A549 (cell line): ENCODE data around the gene CHURC1. TPM values are rescaled to one million over a fixed set of nuclear protein-coding genes. Genes with fewer than 3 reads are reported as not detected.

ENCODE experiments used
- ATAC-seq, 2 experiments: fragments of 200-7000 bp in 1 of 2; fragments of >200 bp in 1 of 2; cut with Nextera tagmentation in 1 of 2; cut with Tn5 transposase in 1 of 2; 3 replicates each; pipeline versions ENCODE4 v1.8.0 to v1.9.1; 2018 to 2020; ENCODE audit warnings: mild to moderate bottlenecking in 1 of 2, moderate library complexity in 1 of 2
- CTCF ChIA-PET: fragments of 300-600 bp; sonication (Branson Sonifier 250); formaldehyde crosslinking; extraction: SDS; loops from one replicate; lab custom pipeline; 2021; ENCODE audit warnings: antibody characterized with exemption, inconsistent platforms; lab: Yijun Ruan, JAX
- POLR2A ChIA-PET: fragments of 350-600 bp; formaldehyde crosslinking; extraction: SDS; loops from one replicate; lab custom pipeline; 2021; ENCODE audit warnings: antibody characterized with exemption, inconsistent platforms; lab: Yijun Ruan, JAX
- DNase-seq, 2 experiments: peaks; one replicate each; pipeline versions ENCODE4 v3.0.0 to v3.0.0-alpha.2; 2011 to 2016; ENCODE audit warnings: low read depth in 1 of 2, low spot score in 1 of 2
- FAIRE-seq: peaks from 2 replicates; lab custom pipeline; 2011; peaks lifted over from hg19 to GRCh38; lab: Jason Lieb, UNC
- H3K27ac ChIP-seq, 2 experiments: fragments of >200 bp; sonication (Bioruptor Twin); formaldehyde crosslinking; 3 replicates each; pipeline ENCODE4 v1.5.1; 2016 to 2017
- H3K4me1 ChIP-seq: fragments of >200 bp; sonication (Bioruptor Twin); formaldehyde crosslinking; 3 replicates; pipeline ENCODE4 v1.6.1; 2016
- H3K4me2 ChIP-seq: fragments of >200 bp; sonication (Bioruptor Twin); formaldehyde crosslinking; 3 replicates; pipeline ENCODE4 v1.6.1; 2016
- H3K4me3 ChIP-seq: fragments of >200 bp; sonication (Bioruptor Twin); formaldehyde crosslinking; 3 replicates; pipeline ENCODE4 v1.5.1; 2016
- H3K9me3 ChIP-seq: fragments of >200 bp; sonication (Bioruptor Twin); formaldehyde crosslinking; 3 replicates; pipeline ENCODE4 v1.6.1; 2016
- ATOH8 ChIP-seq: fragments of 250-450 bp; sonication (Bioruptor Pico); IDR thresholded peaks from 2 replicates; pipeline ENCODE4 v1.5.0; 2020; ENCODE audit warnings: low read depth, mild to moderate bottlenecking, moderate library complexity
- CBX8 ChIP-seq: fragments of 200-600 bp; sonication (generic); IDR thresholded peaks from 2 replicates; pipeline ENCODE4 v1.6.1; 2016
- EHF ChIP-seq: fragments of 250-450 bp; sonication (Bioruptor Pico); IDR thresholded peaks from 2 replicates; pipeline ENCODE4 v1.5.0; 2020; ENCODE audit warnings: mild to moderate bottlenecking
- EP300 ChIP-seq, 2 experiments: fragments of >200 bp; sonication (Bioruptor Twin); formaldehyde crosslinking; IDR thresholded peaks; 2 replicates in 1 of 2; 3 replicates in 1 of 2; pipeline ENCODE4 v1.6.1; 2016 to 2017
- HDAC2 ChIP-seq: fragments of 200-600 bp; sonication (generic); IDR thresholded peaks from 2 replicates; pipeline ENCODE4 v1.6.1; 2016
- JUN ChIP-seq, 2 experiments: fragments of >200 bp; sonication (Bioruptor Twin); formaldehyde crosslinking; IDR thresholded peaks; 2 replicates in 1 of 2; 3 replicates in 1 of 2; pipeline ENCODE4 v1.6.1; 2016 to 2017
- KDM5A ChIP-seq: fragments of 200-600 bp; sonication (generic); IDR thresholded peaks from 2 replicates; pipeline ENCODE4 v1.6.1; 2016; ENCODE audit warnings: antibody characterized with exemption, mild to moderate bottlenecking
- MAZ ChIP-seq: fragments of 150-350 bp; IDR thresholded peaks from 2 replicates; pipeline ENCODE4 v1.6.1; 2014; ENCODE audit warnings: antibody characterized with exemption, low read depth, low read length, borderline replicate concordance
- MYC ChIP-seq: IDR thresholded peaks from 2 replicates; pipeline ENCODE4 v1.6.1; 2012; ENCODE audit warnings: mild to moderate bottlenecking, inconsistent platforms, low read length, improper control_type of control experiment, borderline replicate concordance
- NFE2L2 ChIP-seq: fragments of 150-350 bp; conservative IDR thresholded peaks from 2 replicates; pipeline ENCODE4 v1.6.1; 2014; ENCODE audit warnings: low read length
- NPAS2 ChIP-seq: fragments of 250-450 bp; sonication (Bioruptor Pico); IDR thresholded peaks from 2 replicates; pipeline ENCODE4 v1.8.0; 2022; ENCODE audit warnings: mild to moderate bottlenecking, moderate library complexity, borderline replicate concordance
- POLR2AphosphoS2 ChIP-seq: conservative IDR thresholded peaks from 2 replicates; pipeline ENCODE4 v1.6.1; 2012; ENCODE audit warnings: low read length, improper control_type of control experiment, inconsistent platforms
- RAD21 ChIP-seq, 2 experiments: fragments of >200 bp in 1 of 2; sonication (Bioruptor Twin) in 1 of 2; formaldehyde crosslinking in 1 of 2; IDR thresholded peaks in 1 of 2; conservative IDR thresholded peaks in 1 of 2; 2 replicates in 1 of 2; 3 replicates in 1 of 2; pipeline ENCODE4 v1.6.1; 2012 to 2018; ENCODE audit warnings: inconsistent platforms in 1 of 2
- REST ChIP-seq: fragments of 200-600 bp; sonication (generic); IDR thresholded peaks from 2 replicates; pipeline ENCODE4 v1.6.1; 2016; ENCODE audit warnings: antibody characterized with exemption, mild to moderate bottlenecking, moderate library complexity
- RNF2 ChIP-seq: fragments of 200-600 bp; sonication (generic); IDR thresholded peaks from 2 replicates; pipeline ENCODE4 v1.6.1; 2016; ENCODE audit warnings: low read depth, mild to moderate bottlenecking, antibody characterized with exemption, moderate library complexity, borderline replicate concordance
- SMC3 ChIP-seq: fragments of >200 bp; sonication (Bioruptor Twin); formaldehyde crosslinking; IDR thresholded peaks from 3 replicates; pipeline ENCODE4 v1.6.1; 2018; ENCODE audit warnings: inconsistent platforms
- SREBF2 ChIP-seq: fragments of 450-650 bp; IDR thresholded peaks from 2 replicates; pipeline ENCODE4 v1.6.1; 2014; ENCODE audit warnings: mild to moderate bottlenecking, moderate library complexity
- TP53 ChIP-seq: fragments of 250-450 bp; sonication (Bioruptor Pico); IDR thresholded peaks from 2 replicates; pipeline ENCODE4 v1.5.0; 2021; ENCODE audit warnings: mild to moderate bottlenecking, moderate library complexity
- ZNF302 ChIP-seq: fragments of 250-450 bp; sonication (Bioruptor Pico); IDR thresholded peaks from 2 replicates; pipeline ENCODE4 v1.9.0; 2021; ENCODE audit warnings: inconsistent platforms, mild to moderate bottlenecking, moderate library complexity
- WGBS: methylation state at CpG from one replicate; pipeline ENCODE4 v1.1.6; 2017; ENCODE audit errors: missing lambda C conversion rate; 5-methylcytosine and 5-hydroxymethylcytosine counted together
- polyA plus RNA-seq, 4 experiments: library from polyadenylated mRNA; depleted of rRNA in 3 of 4; stranded (reverse); fragments of >200 nt; fragmentation: RNase III in 1 of 4; extraction: RNeasy Plus Mini Kit Qiagen cat#74134 plus additional on column Dnase treatment in 1 of 4; gene quantifications; 2 replicates in 3 of 4; 3 replicates in 1 of 4; pipeline ENCODE4 v1.2.3, GENCODE V29; 2011 to 2017

The CHURC1 gene
- polyA plus RNA-seq, 2 of the 4 experiments (the other 2 are of a cell fraction): 151 to 153 TPM

- H3K4me2 ChIP-seq: peak overlapping the region; percentile 79
- CTCF ChIA-PET: interaction anchor here (0.9 to 1.5 kb wide), 3 partner anchors 47 to 509 kb away, joined by 3 to 4 read pairs (median 3); partner anchors contain the start of gene FNTB
- FAIRE-seq (no peak), DNase-seq (no peak), ATAC-seq (peak in 1 of 2 experiments; percentile 3; a peak in 2 of 6 replicates)
- POLR2A ChIA-PET: no interaction called here
- H3K4me1 ChIP-seq: peaks cover 82% of the 10 kb centered on the region
- WGBS: 82% methylated on average over 17 of the region's 17 CpGs
- TF ChIP-seq HDAC2 (no peak), KDM5A (no peak), MAZ (no peak), EP300 (IDR thresholded peaks at IDR 0.05) (no peak), RAD21 (conservative IDR thresholded peaks at IDR 0.05 in 1 of 2, IDR thresholded peaks at IDR 0.05 in 1 of 2) (no peak), RNF2 (no peak), ATOH8 (CRISPR knock-in tag) (no peak), CBX8 (no peak), POLR2AphosphoS2 (no peak), SMC3 (no peak), MYC (no peak), NPAS2 (CRISPR knock-in tag) (no peak), TP53 (CRISPR knock-in tag) (no peak)
- H3K9me3 ChIP-seq: no peaks in the 10 kb centered on the region
- H3K4me3 ChIP-seq: peak overlapping the region; percentile 49; the same call in 1 of the 3 replicates
- H3K27ac ChIP-seq: peak overlapping the region; percentile 90 to 92
These were observed 24.9 kb downstream of the CHURC1 start for GRCh38 chr14:64938972-64939816.

GRCh38 chr14:64939817-64940190 lies 25.5 kb downstream of the CHURC1 start:
- DNase-seq (no peak), ATAC-seq (no peak), FAIRE-seq (no peak)
- CTCF ChIA-PET: interaction anchor here (1.0 kb wide), 1 partner anchor 48 kb away, joined by 3 read pairs; no protein-coding TSS in a partner anchor
- Histone ChIP-seq H3K4me3 (peak overlapping the region; percentile 49; the same call in 1 of the 3 replicates), H3K4me1 (peaks cover 83% of the 10 kb centered on the region), H3K4me2 (peak overlapping the region; percentile 79), H3K27ac (peak overlapping the region; percentile 90 to 92; a peak in 5 of 6 replicates), H3K9me3 (no peaks in the 10 kb centered on the region)
- POLR2A ChIA-PET: no interaction called here
- WGBS: 64% methylated on average over 3 of the region's 3 CpGs
- TF ChIP-seq REST (no peak), NFE2L2 (no peak), ZNF302 (CRISPR knock-in tag) (no peak), EHF (CRISPR knock-in tag) (no peak), HDAC2 (no peak), RNF2 (no peak)

GRCh38 chr14:64940336-64940910 lies 26.2 kb downstream of the CHURC1 start:
- CTCF ChIA-PET: interaction anchor here (0.8 to 0.9 kb wide), 2 partner anchors 19 to 49 kb away, joined by 3 to 4 read pairs; no protein-coding TSS in a partner anchor
- no peaks in the 10 kb centered on the region for H3K9me3 ChIP-seq
- 86% methylated on average over 3 of the region's 3 CpGs for WGBS
- H3K4me1 ChIP-seq: peaks cover 83% of the 10 kb centered on the region
- H3K4me2 ChIP-seq: peak overlapping the region; percentile 79
- ATAC-seq (no peak), FAIRE-seq (no peak), DNase-seq (no peak)
- peak overlapping the region; percentile 49 for H3K4me3 ChIP-seq
- POLR2A ChIA-PET: no interaction called here
- TF ChIP-seq JUN (IDR thresholded peaks at IDR 0.05): 0 out of 5 replicates have a peak, but pooled peaks of 1 of the 2 experiments have one; percentile 4
- no peak for TF ChIP-seq SREBF2
- TF ChIP-seq, all 56 proteins: peak for 1
- peak overlapping the region; percentile 90 to 92 for H3K27ac ChIP-seq
